NCI-H524 treated with DMSO at 0.1 percent for 48 hours (cell line): ENCODE results near the gene USP10.

ENCODE experiments used
- DNase-seq: peaks from one replicate; lab custom pipeline; 2025; lab: John Stamatoyannopoulos, UW

The USP10 gene

DNA sequence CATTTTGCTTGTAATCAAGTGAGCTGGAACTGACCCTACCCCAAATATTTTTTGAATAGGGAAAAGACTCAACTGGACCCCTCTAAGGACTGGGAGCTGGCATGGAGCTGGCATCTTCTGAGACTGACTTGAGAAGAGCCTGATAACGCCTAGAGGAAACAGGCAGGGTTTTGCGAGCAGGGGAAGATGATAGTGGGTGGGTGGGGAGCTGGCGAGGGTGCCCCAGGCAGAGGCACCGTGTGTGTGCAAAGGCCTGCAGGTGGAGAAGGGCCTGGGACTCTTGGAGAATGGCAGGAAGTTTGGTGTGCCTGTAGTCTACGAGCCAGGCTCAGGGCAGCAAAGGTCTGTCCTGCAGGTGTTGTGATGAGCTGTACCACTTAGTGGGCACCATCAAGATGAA is 124.1 kb downstream of the USP10 start:
- DNase-seq, result no peak

GRCh38 chr16:84825896-84826557 is 126.2 kb downstream of the USP10 start:
- no peak for DNase-seq

- no peak for DNase-seq
These were observed 126.8 kb downstream of the USP10 start for GRCh38 chr16:84826558-84826941.

DNA sequence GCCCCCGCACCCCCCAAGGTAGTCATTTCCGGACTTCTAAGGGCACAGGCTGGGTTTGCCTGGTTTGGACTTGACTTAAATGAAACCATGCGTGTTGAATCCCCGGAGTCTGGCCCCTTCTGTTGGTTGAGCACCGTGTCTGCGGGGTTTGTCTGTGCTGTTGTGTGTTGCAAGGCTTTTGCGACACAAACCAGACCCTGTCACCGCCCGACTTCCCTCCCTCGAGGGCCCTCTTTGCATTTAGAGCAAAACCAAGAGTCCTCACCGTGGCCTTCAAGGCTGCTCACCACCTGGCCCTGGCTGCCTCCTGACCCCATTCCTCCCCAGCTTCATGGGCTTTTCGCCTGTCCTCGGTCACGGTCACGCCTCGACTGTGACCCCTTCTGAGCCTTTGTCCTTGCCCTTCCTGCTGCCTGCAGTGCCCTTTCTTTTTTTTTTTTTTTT is 127.4 kb downstream of the USP10 start:
- DNase-seq, result no peak

DNA sequence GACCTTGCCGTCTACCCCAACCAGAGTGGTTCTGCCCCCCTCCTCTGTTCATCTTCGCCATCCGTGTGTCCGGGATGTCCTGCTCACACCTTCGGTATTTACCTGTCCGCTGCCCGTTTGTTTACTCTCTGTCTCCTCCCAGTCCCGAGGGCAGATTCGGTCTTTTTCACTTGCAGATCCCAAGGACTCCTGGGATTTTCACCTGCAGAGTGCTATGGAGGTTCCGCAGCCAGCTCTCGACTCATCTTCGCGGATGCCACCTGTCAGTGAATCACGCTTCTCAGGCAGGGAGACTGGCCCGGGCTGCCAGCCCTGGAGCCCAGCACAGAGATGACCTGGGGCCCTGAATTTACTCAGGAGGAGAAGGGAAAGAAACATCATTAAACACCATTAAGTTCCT is 128.1 kb downstream of the USP10 start:
- no peak for DNase-seq

- DNase-seq, result no peak
These were observed 128.5 kb downstream of the USP10 start for GRCh38 chr16:84828322-84828721.
